ENCODE measurements around the gene CSTB.
A peak's percentile ranks its signal among the peaks of the same experiment; 100 is the strongest.

CSTB gene

DNA sequence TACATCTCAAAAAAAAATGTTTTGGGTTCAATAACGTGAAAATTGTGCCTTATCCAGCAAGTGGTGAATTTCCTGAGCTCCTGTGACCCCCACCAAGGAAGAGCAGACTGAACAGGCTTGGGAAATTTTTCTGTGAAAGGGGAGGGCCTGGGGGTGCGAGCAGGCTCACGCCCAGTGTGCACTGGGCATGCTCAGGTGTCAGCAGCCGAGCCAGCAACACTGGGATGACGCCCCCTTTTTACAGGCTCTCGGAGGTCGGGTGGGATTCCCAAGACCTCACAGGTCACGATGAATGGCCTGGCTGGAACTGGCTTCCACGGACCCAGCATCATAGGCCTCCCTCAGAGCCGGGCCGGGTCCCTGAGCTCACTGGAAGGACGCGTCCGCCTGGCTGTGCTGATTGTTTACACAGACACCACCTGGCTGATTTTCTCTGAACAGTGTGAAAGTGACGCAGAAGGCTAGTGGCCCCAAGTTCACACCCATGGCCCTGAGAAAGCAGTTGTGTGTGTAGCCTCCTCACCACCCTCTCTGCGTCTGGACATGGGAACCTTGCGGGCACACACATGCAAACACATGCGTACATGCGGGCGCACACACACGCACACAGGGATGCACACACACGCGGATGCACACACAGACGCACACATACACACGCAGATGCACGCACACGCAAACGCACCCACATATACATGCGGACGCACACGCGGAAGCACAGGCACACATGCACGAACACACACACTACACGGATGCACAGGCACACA is 9.2 kb downstream of the CSTB start:
- DNase-seq, result peak; percentile 43

DNA sequence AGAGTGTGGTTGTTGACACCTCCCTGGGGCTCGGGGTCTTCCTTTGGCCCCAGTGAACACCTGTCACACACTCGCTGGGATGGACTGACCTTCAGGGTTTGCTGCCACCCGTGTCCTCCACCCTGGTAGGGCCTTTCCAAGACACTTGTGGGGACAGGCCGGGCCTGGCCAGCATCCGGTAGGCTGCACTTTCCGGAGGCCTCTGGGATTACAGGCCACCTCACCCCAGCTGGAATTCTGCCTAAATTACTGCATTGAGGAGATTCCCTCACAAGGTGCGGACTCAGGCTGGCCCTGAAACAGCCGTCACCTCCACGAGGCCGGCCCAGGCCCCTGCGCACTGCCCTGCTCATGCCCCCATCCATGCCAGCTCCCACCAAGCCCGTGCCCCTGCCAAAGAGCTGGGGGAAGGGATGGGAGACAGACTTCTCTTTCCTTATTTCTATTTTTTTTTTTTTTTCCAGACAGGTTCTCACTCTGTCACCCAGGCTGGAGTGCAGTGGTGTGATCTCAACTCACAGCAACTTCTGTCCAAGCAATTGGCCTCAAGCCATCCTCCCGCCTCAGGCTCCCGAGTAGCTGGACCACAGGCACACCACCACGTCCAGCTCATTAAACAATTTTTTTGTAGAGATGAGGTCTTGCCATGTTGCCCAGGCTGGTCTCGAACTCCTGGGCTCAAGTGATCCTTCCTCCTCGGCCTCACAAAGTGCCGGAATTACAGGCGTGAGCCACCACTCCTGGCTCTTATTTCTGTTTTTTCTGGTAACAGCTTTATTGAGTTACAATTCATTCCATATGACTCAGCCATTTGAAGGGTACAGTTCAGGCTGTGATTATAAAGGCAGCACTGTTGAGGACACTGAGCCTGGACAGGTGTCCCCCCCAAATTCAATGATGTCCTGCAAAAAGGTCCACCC is 11.3 kb downstream of the CSTB start:
- no peak for DNase-seq

DNA sequence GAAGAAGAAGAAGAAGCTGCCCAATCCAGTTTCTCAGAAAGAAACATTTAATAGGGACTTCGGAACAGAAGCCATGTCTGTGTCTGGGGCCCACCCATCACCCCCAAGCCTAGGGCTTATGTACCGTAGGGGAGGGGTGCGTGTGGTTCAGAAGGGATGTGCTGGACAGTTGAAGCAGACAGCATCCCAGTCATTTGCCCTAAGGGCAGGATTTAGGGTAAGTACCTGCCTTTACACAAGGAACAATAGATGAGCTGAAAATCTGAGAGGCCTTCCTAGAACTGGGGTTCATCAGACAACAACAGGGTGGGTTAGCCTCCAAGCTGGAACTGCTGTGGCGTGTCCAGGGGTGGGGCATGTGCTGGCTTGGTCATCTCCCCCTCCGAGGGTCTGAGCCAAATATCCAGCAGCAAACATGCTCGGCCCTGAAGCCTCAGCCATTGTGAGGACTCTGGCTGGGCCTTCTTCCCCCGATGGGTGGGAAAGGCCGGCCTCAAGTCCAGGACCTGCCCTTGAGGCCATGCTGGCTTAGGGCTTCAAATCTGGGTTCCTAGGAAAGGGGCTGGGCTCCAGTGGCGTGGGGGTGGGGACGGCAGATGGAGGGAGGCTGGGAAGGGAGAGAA is 12.1 kb downstream of the CSTB start:
- no peak for DNase-seq

DNA sequence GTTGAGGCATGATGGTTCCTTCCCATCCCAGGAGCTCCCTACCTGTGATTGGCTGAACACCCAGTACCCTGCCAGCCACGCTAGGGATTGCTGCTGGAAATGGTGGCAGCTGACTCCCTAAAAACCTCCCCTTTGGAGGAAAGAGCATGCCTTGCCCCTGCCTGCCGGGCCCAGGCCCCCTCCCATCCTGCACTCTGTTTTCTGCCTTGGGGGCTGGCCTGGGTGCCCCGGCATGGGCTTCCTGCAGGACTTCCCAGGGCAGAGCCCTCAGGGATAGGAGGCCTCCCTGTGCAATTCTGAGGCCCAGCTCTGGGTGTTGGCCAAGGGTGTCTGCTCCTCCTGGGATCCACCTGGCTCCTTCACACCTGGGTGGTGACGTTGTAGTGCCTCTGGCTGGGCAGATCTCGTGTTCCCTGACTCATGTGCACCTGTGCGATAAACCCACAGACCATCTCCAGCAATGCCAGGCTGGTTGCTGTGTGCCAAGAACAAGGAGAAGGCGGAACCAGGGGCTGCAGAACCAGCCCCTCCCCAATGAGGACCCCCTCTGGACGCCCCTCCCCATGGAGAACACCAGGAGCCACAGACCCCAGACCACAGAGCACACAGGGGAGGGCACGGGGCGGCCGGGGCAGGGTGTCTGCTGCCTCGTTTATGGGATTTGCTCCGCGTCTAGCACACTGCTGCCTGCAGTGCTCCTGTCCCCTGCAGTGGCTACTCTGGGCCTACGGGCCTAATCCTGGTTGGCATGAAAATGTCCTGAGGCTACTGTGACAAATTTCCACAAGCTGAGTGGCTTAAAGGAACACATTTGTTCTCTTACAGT is 13.6 kb downstream of the CSTB start:
- DNase-seq, result no peak

DNA sequence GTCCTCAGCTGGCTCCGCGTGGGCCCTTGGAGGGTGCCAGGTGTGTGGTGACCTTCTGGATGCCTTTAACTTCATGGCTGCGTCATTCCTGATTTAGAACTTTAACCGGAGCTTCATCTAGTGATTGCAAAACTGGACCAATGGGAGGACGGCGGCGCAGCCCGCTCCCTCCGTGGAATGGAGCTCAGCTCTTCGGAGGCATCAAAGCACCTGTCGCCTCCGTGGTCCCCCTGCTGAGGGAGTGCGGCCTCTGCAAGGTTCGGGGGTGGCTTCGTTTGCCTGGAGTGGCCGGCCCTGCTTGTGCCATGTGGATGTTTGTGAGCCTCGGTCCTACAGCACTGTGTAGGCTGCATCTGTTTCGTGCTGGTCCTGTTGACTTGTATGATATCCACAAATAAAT is 14.2 kb downstream of the CSTB start:
- DNase-seq, result no peak

DNA sequence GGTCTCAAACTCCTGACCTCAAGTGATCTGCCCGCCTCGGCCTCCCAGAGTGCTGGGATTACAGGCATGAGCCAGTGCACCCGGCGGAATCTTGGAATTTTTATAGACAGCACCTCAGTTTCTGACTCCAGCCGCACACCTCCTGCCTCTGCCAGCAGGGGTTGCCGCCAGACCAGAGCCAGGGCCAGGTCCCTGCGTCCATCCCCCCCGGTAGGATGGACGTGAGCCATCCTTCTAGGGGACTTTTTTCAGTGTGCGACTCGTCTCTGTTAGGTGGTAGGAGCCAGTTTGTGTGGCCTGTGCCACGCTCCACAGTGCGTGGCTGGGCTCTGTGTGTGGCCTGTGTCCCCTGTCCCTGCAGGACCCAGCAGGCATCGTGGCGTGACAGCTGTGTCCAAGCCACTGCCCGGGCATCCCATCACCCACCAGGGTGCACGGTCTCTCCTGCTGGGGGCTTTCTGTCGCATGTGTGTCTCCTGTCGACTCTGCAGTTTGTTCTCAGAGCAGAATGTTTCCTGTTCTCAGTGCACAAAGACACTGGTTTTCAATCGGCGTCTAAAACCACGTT is 15.6 kb downstream of the CSTB start:
- DNase-seq, result no peak

DNA sequence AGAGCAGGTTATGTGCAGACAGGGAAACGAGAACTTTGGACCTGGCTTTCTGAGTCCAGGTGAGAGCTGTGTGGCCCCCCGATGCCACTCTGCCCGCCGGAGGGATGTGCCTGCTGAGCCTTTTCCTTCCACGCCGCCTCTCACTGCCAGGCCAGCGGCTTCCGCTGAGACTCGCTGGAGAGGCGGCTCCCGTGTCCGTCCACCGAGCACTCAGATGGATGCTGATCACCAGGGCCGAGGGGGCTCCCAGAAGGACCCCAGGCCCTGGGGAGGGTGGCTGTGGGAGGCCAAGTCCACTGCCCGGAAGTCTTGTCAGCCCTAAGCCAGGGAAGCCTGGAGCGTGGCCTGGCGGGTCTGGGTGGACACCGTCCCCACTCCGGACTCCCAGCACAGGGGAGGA is 16.5 kb downstream of the CSTB start:
- DNase-seq, result no peak

DNA sequence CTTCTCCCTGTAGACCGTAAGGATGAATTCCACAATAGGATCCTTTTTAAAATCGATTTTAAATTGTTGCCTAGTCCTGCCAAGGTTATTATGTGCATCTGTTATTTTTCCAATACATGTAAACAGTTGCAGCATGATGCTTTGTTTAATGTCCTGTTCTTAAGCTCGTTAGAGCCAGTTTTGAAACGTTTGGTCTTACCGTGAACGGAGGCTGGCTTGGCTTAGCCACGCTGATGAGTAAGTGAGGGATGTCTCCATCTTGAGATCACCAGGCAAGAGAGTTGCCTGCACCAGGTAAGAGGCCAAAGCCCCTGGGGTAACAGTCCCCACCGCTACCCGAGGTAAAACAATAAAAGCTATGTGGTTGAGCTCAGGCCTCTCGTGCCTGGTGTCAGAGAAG is 17.3 kb downstream of the CSTB start:
- DNase-seq, result no peak

DNA sequence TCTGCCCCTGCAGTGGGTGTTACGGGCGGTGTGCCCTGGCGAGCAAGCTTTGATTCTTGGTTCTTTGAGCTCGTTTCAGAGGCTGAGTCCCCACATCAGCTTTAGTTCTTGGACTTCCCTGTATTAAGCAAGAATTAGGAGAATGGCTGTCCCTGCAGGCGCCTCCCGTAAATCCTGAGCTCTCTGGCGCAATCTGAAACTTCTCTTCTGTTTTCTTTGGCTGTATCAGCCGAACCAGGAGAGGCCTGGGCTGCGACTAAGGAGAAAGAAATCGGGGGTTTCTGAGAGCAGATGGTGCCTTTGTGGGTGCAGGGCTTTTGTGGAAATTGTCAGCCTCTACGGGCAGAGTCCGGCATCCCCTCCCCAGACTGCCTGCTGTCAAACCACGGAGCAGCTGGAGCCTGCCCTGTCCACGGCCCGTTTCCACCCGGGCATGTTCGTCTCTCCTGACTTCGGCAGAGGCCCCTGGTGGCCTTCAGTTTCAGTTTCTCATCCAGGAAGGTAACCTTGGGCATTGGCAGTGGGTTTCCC is 17.9 kb downstream of the CSTB start:
- no peak for DNase-seq

DNA sequence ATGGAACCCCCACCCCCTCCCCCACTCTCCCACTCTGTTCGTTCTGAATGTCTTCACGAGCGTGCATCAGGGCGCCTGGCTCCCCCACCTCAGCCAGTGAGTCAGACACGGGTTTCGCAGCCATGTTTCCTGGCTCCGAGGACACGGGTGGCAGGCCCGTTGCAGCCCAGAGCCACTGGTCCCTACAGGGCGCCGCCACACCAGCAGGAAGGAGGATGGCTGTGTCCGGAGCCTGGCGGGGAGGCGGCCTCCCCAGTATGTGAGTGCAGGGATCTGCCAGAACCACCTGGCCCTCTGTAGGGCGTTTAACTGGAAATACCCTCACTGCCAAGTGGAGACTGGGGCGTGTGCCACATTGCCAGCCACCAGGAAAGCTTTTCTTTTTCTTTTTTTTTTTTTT is 18.5 kb downstream of the CSTB start:
- no peak for DNase-seq

DNA sequence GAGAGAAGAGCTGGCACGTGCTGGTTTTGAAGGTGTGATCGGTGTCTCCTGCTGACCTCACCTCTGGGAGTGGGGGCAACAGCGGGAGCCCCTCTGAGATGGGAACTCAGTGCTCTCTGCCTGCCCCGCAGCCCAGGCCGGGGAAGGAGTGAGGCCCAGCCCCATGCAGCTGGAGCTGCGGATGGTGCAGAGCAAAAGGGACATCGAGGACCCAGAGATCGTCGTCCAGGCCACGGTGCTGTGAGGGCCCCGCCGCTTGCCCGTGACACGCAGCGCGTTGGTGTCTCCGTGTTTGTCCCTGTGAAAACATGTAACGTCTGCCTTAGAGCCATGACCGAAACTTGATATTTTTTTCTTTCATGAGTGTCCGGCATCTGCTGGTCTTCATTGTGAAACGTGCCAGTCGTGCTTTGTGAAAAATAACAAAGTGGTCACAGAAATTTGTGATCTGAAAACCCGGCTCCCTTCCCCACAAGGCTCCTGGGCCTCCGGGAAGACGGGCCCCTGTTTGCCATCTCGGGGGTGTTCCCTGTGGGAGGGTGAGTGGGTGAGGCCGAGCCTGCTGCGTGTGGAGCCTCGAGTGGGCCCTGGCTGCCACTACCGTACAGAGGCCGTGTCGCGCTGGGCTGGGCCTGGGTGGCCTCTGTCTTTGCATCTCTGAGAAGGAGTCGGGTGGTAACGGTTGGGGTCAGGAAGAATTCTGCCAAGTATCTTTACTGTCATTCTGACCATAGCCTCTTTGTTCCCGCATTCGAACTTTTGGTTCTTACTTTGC is 20.1 kb downstream of the CSTB start:
- DNase-seq, result no peak

DNA sequence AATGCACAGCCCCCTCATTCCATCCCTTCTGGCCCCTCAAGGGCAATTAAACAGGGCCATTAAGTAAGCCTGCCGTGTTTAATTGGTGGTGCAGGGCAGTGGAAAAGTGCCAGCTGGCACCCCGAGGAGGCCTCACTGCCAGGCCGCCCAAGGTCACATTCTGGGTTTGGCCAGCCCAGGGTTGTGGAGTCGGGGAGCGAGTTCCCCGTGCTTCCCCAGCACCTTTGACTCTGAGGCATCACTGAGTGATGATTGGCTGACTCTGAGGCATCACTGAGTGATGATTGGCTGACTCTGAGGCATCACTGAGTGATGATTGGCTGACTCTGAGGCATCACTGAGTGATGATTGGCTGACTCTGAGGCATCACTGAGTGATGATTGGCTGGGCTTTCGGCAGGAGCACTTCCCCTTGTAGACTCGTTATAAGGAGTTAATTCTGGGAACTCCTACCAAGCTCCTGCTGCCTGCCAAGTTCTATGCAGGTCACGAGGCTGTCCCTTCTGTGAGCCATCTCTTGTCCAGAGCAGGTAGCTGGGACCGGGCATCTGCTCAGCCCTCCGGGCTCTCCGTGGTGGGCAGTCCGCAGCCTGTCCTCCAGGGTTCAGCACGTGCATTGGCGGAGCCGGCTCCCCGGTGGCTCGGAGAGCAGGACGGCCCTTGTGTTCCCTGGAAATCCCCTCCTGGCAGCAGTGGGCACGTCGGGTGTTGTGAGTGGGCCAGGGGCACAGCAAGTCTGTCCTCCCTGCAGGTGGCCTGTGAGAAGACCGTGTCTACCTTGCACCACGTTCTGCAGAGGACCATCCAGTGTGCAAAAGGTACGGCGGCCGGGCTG is 20.9 kb downstream of the CSTB start:
- no peak for DNase-seq

DNA sequence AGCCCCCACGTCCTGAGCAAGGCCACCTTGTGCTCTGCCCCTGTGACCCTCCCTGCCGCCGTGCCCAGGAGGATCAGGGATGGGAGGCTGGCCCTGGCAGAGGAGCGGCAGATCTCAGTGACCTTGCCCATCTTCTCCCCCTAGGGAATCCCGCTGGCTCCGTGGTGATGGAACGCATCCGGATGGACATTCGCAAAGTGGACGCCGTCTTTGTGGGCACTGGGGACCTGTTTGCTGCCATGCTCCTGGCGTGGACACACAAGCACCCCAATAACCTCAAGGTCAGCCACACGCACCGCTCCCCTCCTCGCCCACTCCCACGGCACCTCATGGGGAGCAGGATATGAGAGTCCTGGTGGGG is 22.7 kb downstream of the CSTB start:
- no peak for DNase-seq

DNA sequence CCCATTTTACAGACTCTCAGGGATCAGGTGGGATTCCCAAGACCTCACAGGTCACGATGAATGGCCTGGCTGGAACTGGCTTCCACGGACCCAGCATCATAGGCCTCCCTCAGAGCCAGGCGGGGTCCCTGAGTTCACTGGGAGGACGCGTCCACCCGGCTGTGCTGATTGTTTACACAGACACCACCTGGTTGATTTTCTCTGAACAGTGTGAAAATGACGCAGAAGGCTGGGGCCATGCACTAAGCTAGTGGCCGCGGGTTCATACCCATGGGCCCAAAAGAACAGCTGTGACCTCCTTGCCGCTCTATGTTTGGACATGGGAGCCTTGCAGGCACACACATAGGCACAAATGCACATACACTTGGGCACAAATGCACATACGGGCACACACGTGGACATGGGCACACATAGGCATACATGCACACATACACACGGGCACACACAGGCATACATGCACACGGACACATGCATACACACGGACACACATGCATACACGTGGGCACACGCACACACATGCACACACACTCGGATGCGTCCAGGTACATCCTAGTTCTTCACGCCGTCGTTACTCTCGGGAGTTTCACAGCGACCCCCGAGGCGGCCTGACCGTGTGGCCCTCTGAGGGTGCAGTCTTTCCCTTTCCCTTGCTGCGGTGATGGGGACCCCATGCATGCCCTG is 23.2 kb downstream of the CSTB start:
- DNase-seq, result no peak

DNA sequence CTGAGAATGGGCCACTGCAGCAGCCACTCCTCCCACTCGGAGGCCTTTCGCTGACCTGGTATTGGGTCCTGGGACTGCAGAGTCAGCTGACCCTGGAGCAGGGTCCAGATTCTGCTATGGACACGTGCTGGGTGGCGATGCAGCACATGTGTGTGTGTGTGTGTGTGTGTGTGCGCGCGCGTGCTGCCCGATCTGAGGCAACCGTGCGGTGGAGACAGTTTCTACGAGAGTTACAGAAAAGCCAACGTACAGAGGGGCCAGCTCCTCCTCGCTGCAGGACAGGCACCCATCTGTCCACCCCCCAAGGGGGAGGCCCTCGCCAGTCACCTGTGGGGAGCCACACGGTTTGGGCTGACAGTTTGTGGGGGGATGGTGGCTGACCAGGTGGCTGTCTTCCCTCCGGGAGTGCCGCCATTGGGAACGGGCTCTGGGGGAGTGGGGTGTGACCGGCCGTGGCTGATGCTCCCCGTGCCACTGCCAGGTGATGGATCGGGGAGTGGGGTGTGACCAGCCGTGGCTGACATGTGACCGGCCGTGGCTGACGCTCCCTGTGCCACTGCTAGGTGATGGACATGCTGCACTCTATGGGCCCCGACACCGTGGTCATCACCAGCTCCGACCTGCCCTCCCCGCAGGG is 24.0 kb downstream of the CSTB start:
- DNase-seq, result no peak

DNA sequence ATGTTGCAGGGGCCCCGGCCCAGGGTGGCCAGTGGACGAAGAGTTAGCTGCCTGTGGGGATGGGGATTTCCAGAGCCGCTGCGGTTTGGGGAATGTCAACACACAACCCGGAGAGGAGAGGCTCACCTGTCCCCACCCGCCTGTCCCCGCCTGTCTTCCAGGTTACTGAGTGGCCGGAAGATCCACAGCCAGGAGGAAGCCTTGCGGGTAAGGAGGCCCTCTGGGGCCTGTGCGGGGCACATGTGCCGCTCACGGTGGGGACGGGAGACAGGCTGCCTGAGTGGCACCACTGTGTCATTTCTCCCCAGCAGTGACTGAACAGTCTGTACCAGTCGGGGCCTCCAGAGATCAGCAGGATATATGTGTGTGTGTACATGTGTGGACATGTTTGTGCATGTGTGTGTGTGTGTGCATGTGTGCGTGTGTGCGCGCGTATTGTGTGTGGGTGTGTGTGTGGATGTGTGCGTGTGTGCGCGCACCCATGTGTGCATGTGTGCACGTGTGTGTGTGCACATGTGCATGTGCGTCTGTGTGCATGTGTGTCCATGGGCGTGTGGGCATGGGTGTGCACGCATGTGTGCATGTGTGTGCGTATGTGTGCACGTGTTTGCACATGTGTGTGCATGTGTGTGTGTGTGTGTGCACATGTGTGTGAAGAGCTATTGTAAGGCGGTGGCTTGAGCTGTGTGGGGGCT is 25.6 kb downstream of the CSTB start:
- DNase-seq, result no peak

DNA sequence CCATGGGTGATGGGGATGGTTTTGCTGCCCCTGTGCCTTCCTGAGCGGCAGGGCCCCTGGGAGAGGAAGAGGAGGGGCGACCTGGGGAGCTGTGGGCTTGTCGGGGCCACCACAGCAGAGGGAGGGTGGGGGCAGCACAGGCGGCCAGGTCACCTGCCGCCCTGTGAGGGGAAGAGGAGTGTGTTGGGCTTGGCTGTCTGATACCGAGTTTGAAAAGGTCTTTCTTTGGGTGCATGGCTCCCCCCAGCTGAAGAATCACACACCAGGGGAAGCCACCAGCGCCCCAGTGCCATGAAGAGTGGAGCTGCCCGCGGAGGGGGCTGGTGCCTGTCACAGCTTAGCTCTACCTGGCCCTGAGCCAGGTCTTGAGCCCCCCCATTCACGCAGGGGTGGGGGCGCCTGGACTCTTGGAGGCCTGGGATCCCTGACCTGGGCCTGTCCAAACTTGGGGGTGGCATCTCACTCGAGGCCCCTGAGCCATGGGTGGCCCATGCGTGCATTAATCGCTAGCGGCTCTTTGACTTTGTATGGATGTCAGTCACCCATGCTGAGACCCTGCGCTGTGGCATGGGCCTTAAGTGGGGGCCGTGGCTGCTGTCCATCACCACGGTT is 26.4 kb downstream of the CSTB start:
- no peak for DNase-seq

DNA sequence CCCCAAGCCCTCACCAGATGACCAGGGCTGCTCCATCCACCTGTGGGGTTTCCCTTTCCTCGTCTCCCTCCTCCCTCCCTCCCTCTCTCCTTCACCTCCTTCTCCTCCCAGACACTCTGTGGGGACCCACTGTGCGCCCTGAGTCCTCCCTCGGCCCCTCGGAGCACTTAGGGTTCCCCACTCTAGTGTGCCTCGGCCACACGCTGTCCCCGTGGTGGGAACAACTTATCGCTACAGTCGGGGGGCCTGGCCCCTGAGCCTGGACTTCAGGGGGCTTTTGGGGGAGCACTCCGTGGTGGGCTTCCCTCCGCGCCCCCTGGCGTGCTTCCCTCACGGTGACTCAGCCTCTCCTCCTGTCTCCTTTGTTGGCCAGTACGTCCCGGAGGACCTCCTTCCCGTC is 27.5 kb downstream of the CSTB start:
- DNase-seq, result no peak

Data from NCI-H2171 treated with DMSO at 0.1 percent for 48 hours (cell line).